K562 (cell line): ENCODE results near the gene TYSND1.

Source experiments
- ELK3 ChIP-seq: fragments of 450-650 bp; formaldehyde crosslinking; IDR thresholded peaks from 2 replicates; pipeline ENCODE4 v1.4.0; 2020; ENCODE audit warnings: mild to moderate bottlenecking
- ETV6 ChIP-seq, 3 experiments: fragments of 150-350 bp in 1 of 3; sonication (generic) in 1 of 3; formaldehyde crosslinking in 1 of 3; IDR thresholded peaks; 2 replicates each; pipeline versions ENCODE4 v1.6.1 to v1.8.0; 2014 to 2022; ENCODE audit warnings: borderline replicate concordance in 2 of 3, low read depth in 2 of 3, antibody characterized with exemption in 1 of 3, low read length in 1 of 3, mild to moderate bottlenecking in 1 of 3, missing genetic modification reagents in 1 of 3
- EZH2 ChIP-seq: IDR thresholded peaks from 2 replicates; pipeline ENCODE4 v1.6.1; 2012; ENCODE audit warnings: low read depth, mild to moderate bottlenecking, inconsistent platforms, low read length, borderline replicate concordance
- FOXJ3 ChIP-seq: sonication (generic); formaldehyde crosslinking; IDR thresholded peaks from 2 replicates; pipeline ENCODE4 v1.4.0; 2020; ENCODE audit warnings: mild to moderate bottlenecking, missing genetic modification reagents
- LCOR ChIP-seq: sonication (generic); formaldehyde crosslinking; IDR thresholded peaks from 2 replicates; pipeline ENCODE4 v1.8.0; 2022; ENCODE audit warnings: mild to moderate bottlenecking, missing genetic modification reagents
- ZNF174 ChIP-seq: fragments of 250-450 bp; sonication (Bioruptor Pico); IDR thresholded peaks from 2 replicates; pipeline ENCODE4 v1.4.0; 2020; ENCODE audit warnings: mild to moderate bottlenecking
- ZNF24 ChIP-seq: fragments of 450-650 bp; IDR thresholded peaks from 2 replicates; pipeline ENCODE4 v1.6.1; 2016
- ZNF408 ChIP-seq: fragments of 250-450 bp; sonication (Bioruptor Pico); IDR thresholded peaks from 2 replicates; pipeline ENCODE4 v1.4.0; 2020; ENCODE audit warnings: low read depth, mild to moderate bottlenecking, moderate library complexity
- TF ChIP-seq, protein P1 (sequence below): fragments of 450-650 bp; conservative IDR thresholded peaks from 2 replicates; pipeline ENCODE4 v1.6.1; 2016; ENCODE audit warnings: missing genetic modification characterization, low read depth, mild to moderate bottlenecking, control low read depth, missing compliant biosample characterization

GRCh38 chr10:70119197-70119596 lies 27.3 kb downstream of the TYSND1 start:
- no peak for TF ChIP-seq ELK3 (CRISPR knock-in tag)
- no peak for TF ChIP-seq ZNF174
- TF ChIP-seq EZH2: no peak
- TF ChIP-seq FOXJ3 (CRISPR knock-in tag): no peak
- TF ChIP-seq ZNF24: no peak
- no peak for TF ChIP-seq LCOR (CRISPR knock-in tag)
- TF ChIP-seq ETV6 (IDR thresholded peaks at IDR 0.05; ENCODE audit: borderline replicate concordance in 1 of 2, low read depth in 2 of 2, low read length in 1 of 2): no peak
- TF ChIP-seq ETV6 (CRISPR knock-in tag; IDR thresholded peaks at IDR 0.05; ENCODE audit: borderline replicate concordance): no peak
- TF ChIP-seq ZNF408 (CRISPR knock-in tag): no peak
- TF ChIP-seq, protein P1, sequence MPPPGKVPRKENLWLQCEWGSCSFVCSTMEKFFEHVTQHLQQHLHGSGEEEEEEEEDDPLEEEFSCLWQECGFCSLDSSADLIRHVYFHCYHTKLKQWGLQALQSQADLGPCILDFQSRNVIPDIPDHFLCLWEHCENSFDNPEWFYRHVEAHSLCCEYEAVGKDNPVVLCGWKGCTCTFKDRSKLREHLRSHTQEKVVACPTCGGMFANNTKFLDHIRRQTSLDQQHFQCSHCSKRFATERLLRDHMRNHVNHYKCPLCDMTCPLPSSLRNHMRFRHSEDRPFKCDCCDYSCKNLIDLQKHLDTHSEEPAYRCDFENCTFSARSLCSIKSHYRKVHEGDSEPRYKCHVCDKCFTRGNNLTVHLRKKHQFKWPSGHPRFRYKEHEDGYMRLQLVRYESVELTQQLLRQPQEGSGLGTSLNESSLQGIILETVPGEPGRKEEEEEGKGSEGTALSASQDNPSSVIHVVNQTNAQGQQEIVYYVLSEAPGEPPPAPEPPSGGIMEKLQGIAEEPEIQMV (tag): no peak
